Esophagus muscularis mucosa (tissue), 3 donors: ENCODE results near the gene DDX31.

ENCODE experiments used
- POLR2A ChIP-seq: fragments of 450-650 bp; IDR thresholded peaks from one replicate; pipeline ENCODE4 v1.6.1; 2017; ENCODE audit warnings: antibody characterized with exemption, moderate library complexity, mild to moderate bottlenecking, low read depth
- TF ChIP-seq, protein P1 (sequence below), 3 experiments: fragments of 200-600 bp in 2 of 3; fragments of 450-650 bp in 1 of 3; sonication (generic) in 2 of 3; IDR thresholded peaks; one replicate each; pipeline ENCODE4 v1.5.1; 2017 to 2019; ENCODE audit warnings: antibody characterized with exemption in 3 of 3, mild to moderate bottlenecking in 2 of 3, moderate library complexity in 1 of 3

DNA sequence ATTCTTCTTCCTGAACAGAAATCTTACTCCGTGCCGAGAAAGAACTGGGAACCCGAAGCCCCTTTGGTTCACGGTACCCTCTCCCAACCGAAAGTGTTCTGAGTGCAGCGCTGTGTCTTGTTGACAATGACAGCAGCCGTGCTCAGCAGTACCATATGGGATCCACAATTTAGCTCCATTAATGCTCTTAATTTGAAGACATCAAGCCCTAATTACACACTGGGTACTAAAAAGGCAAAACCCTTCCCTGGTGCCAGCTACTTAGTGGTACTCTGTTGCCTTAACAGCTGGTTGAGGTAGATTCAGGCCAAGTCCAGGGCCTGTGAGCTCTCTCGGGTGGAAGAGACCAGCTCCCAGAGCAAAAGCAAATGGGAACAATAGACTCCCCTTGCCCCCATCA lies 24.5 kb downstream of the DDX31 start:
- TF ChIP-seq, protein P1, sequence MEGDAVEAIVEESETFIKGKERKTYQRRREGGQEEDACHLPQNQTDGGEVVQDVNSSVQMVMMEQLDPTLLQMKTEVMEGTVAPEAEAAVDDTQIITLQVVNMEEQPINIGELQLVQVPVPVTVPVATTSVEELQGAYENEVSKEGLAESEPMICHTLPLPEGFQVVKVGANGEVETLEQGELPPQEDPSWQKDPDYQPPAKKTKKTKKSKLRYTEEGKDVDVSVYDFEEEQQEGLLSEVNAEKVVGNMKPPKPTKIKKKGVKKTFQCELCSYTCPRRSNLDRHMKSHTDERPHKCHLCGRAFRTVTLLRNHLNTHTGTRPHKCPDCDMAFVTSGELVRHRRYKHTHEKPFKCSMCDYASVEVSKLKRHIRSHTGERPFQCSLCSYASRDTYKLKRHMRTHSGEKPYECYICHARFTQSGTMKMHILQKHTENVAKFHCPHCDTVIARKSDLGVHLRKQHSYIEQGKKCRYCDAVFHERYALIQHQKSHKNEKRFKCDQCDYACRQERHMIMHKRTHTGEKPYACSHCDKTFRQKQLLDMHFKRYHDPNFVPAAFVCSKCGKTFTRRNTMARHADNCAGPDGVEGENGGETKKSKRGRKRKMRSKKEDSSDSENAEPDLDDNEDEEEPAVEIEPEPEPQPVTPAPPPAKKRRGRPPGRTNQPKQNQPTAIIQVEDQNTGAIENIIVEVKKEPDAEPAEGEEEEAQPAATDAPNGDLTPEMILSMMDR (IDR thresholded peaks at IDR 0.05) = no peak
- no peak for TF ChIP-seq POLR2A
